NK-92 treated with Interleukin-12 subunit alpha and Interleukin-12 subunit beta, amount 100 ng/mL, for 24 hours (cell line): ENCODE results near the gene PRICKLE4.

ENCODE experiments used
- DNase-seq: peaks from one replicate; lab custom pipeline; 2025; lab: John Stamatoyannopoulos, UW

PRICKLE4 gene

GRCh38 chr6:41780551-41781365 lies at the start of gene PRICKLE4:
Gene PRICKLE4 (plus strand): TSS chr6:41780782. CDS start chr6:41783474, 2,692 bp downstream.
- DNase-seq = no peak

GRCh38 chr6:41731561-41732086 lies 49.0 kb upstream of the PRICKLE4 start:
- no peak for DNase-seq

- no peak for DNase-seq
These were observed 48.4 kb upstream of the PRICKLE4 start for GRCh38 chr6:41732149-41732548.

- peak; percentile 73 for DNase-seq
These were observed 47.8 kb upstream of the PRICKLE4 start for GRCh38 chr6:41732591-41733359.

- no peak for DNase-seq
These were observed 47.2 kb upstream of the PRICKLE4 start for GRCh38 chr6:41733360-41733706.

GRCh38 chr6:41733707-41734665 lies 46.6 kb upstream of the PRICKLE4 start:
- DNase-seq = peak; percentile 52

- peak; percentile 60 for DNase-seq
These were observed 45.7 kb upstream of the PRICKLE4 start for GRCh38 chr6:41734666-41735426.

GRCh38 chr6:41735427-41736185 lies 45.0 kb upstream of the PRICKLE4 start, which contains the start of gene TFEB:
Gene TFEB (minus strand): TSS chr6:41735608. CDS start chr6:41691213, 44,395 bp downstream.
- DNase-seq = peak; percentile 86

- no peak for DNase-seq
These were observed 44.3 kb upstream of the PRICKLE4 start for GRCh38 chr6:41736186-41736733.

- DNase-seq = no peak
These were observed 43.6 kb upstream of the PRICKLE4 start for GRCh38 chr6:41736800-41737555.

- no peak for DNase-seq
These were observed 42.9 kb upstream of the PRICKLE4 start for GRCh38 chr6:41737591-41738130.

GRCh38 chr6:41739041-41739440 lies 41.5 kb upstream of the PRICKLE4 start:
- DNase-seq = no peak

GRCh38 chr6:41740366-41741162 lies 40.0 kb upstream of the PRICKLE4 start:
- DNase-seq = no peak

- no peak for DNase-seq
These were observed 38.7 kb upstream of the PRICKLE4 start for GRCh38 chr6:41741625-41742490.

- no peak for DNase-seq
These were observed 37.0 kb upstream of the PRICKLE4 start for GRCh38 chr6:41743406-41744235.

- DNase-seq = no peak
These were observed 36.3 kb upstream of the PRICKLE4 start for GRCh38 chr6:41744236-41744787.
